Vagina (tissue), 2 donors: Measurements from ENCODE around the gene DPYSL4. TPM values are rescaled to one million over a fixed set of nuclear protein-coding genes. Genes with fewer than 3 reads are reported as not detected.

ENCODE experiments used
- DNase-seq, 2 donors: peaks; one replicate each; pipeline ENCODE4 v3.0.0-alpha.2; 2017; ENCODE audit errors: extremely low spot score in 2 of 2
- H3K27ac ChIP-seq: fragments of 200-600 bp; sonication (generic); one replicate; pipeline ENCODE4 v1.5.1; 2019
- H3K27me3 ChIP-seq: fragments of 200-600 bp; sonication (generic); one replicate; pipeline ENCODE4 v1.5.1; 2019
- H3K36me3 ChIP-seq, 2 donors: fragments of 200-600 bp; sonication (generic); one replicate each; pipeline ENCODE4 v1.5.1; 2017 to 2019
- H3K4me1 ChIP-seq: fragments of 200-600 bp; sonication (generic); one replicate; pipeline ENCODE4 v1.5.1; 2019
- H3K4me3 ChIP-seq, 2 donors: fragments of 200-600 bp; sonication (generic); 1 replicate in 1 of 2; 2 replicates in 1 of 2; pipeline ENCODE4 v1.5.1; 2016 to 2019
- H3K9me3 ChIP-seq: fragments of 200-600 bp; sonication (generic); one replicate; pipeline ENCODE4 v1.5.1; 2019
- POLR2A ChIP-seq, 2 donors: fragments of 450-650 bp; IDR thresholded peaks; one replicate each; pipeline ENCODE4 v1.6.1; 2017; ENCODE audit warnings: antibody characterized with exemption in 2 of 2, mild to moderate bottlenecking in 2 of 2, moderate library complexity in 2 of 2
- POLR2AphosphoS5 ChIP-seq, 2 donors: sonication (generic); formaldehyde crosslinking; IDR thresholded peaks; one replicate each; pipeline ENCODE4 v1.9.0; 2017; ENCODE audit warnings: antibody characterized with exemption in 2 of 2, mild to moderate bottlenecking in 2 of 2, low read depth in 1 of 2; ENCODE audit not compliant: insufficient read depth in 1 of 2
- intact Hi-C: fragments of 100-400 bp; cut with DNase I; formaldehyde crosslinking; loops from one replicate; pipeline ENCODE4 v1.15.1; 2023
- total RNA-seq: library from RNA; depleted of rRNA; stranded (reverse); fragments of >200 nt; gene quantifications from one replicate; pipeline ENCODE4 v1.2.3, GENCODE V29; 2016
- TF ChIP-seq, protein P1 (sequence below), 3 experiments: fragments of 450-650 bp in 2 of 3; fragments of 200-600 bp in 1 of 3; sonication (generic) in 1 of 3; IDR thresholded peaks; one replicate each; pipeline ENCODE4 v1.5.1; 2017 to 2019; ENCODE audit warnings: antibody characterized with exemption in 3 of 3, mild to moderate bottlenecking in 2 of 3, moderate library complexity in 2 of 3

DPYSL4 gene
- total RNA-seq, 1 donor from 2014 or later, result 0.49 TPM

DNA sequence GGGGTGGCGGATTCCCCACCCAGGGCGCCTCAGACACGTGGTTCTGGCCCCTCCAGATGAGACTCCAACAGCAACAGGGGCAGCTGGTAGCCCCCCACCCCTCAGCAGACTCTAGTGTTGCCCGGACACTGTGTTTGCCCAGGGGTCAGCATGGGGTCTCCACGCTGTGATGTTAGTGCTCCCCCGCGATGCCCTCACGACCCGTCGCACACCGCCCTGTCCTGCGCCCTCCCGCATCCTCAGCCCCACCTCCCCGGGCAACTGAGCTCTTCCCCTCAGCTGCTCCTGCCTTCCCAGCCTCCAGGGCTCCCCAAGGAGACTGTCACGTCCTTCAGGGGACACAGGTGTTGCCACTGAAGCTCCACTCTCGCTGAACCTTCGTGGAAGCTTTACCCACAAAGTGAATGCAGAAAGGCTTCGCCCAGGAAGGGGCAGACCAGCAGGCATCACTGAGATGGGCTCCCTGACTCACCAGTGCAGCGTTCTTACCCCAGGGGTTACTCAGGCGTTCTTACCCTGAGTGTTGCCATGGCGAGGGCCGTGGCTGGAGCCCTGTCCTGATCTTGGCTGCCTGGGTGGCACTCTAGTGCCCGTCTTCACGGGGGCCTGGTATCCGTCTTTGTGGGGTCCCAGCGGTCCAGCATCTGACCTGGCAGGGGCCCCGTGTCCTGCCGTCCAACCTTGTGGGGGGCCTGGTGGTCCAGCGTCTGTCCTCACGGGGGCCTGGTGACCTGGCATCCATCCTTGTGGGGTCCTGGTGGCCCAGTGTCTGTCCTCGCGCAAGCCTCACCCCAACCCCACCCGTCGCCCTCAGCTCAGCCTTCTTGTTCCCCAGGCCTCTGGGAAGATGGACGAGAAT, 14.6 kb downstream of the DPYSL4 start:
- H3K36me3 ChIP-seq, result no peaks in the 10 kb centered on the region
- no peaks in the 10 kb centered on the region for H3K9me3 ChIP-seq
- no peaks in the 10 kb centered on the region for H3K4me1 ChIP-seq
- no peak overlapping the region for H3K4me3 ChIP-seq
- H3K27ac ChIP-seq, result no peak overlapping the region
- intact Hi-C loops, result no loop called here
- DNase-seq, result no peak
- TF ChIP-seq, protein P1, sequence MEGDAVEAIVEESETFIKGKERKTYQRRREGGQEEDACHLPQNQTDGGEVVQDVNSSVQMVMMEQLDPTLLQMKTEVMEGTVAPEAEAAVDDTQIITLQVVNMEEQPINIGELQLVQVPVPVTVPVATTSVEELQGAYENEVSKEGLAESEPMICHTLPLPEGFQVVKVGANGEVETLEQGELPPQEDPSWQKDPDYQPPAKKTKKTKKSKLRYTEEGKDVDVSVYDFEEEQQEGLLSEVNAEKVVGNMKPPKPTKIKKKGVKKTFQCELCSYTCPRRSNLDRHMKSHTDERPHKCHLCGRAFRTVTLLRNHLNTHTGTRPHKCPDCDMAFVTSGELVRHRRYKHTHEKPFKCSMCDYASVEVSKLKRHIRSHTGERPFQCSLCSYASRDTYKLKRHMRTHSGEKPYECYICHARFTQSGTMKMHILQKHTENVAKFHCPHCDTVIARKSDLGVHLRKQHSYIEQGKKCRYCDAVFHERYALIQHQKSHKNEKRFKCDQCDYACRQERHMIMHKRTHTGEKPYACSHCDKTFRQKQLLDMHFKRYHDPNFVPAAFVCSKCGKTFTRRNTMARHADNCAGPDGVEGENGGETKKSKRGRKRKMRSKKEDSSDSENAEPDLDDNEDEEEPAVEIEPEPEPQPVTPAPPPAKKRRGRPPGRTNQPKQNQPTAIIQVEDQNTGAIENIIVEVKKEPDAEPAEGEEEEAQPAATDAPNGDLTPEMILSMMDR (IDR thresholded peaks at IDR 0.05), result no peak
- TF ChIP-seq POLR2AphosphoS5 (IDR thresholded peaks at IDR 0.05; ENCODE audit: insufficient read depth in 1 of 2, low read depth in 1 of 2) (no peak), POLR2A (IDR thresholded peaks at IDR 0.05) (no peak)
- no peaks in the 10 kb centered on the region for H3K27me3 ChIP-seq

DNA sequence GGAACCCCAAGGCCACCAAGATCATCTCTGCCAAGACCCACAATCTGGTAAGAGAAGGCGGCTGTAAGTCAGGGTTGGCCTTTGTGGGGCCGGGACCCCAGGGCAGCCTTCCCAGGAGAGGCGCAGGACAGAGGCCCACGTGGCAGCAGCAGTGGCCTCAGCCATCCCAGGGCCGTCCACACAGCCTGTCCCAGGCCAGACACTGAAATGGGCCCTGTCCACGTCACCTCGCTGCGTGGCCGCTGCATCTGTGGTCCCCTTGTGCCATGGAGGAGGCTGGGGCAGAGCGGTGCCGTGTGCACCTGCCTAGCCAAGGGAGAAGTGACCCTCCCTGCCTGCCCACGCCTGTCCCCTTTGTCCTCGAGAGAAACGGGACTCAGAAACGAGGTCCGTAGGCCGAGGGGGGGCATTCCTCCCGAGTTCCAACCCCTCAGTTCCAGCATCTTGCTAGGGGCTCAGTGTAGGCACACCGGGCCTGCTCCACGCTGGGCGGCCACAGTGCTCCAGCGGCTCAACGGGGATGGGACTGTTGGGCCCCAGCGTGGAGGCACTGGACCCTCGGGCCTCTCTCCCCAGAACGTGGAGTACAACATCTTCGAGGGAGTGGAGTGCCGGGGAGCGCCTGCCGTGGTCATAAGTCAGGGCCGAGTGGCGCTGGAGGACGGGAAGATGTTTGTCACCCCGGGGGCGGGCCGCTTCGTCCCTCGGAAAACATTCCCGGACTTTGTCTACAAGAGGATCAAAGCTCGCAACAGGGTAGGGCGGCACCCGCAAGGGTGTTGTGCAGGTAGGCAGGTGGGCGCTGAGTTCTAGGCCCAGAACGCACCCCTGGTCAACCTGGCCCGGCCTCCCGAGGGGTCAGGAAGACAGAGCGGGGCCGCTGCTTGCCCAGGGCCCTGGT, 15.6 kb downstream of the DPYSL4 start:
- no peaks in the 10 kb centered on the region for H3K27me3 ChIP-seq
- H3K4me1 ChIP-seq, result no peaks in the 10 kb centered on the region
- no peak overlapping the region for H3K4me3 ChIP-seq
- H3K27ac ChIP-seq, result no peak overlapping the region
- no peaks in the 10 kb centered on the region for H3K9me3 ChIP-seq
- intact Hi-C loops, result no loop called here
- TF ChIP-seq, protein P1 (IDR thresholded peaks at IDR 0.05), result no peak
- TF ChIP-seq POLR2AphosphoS5 (IDR thresholded peaks at IDR 0.05; ENCODE audit: insufficient read depth in 1 of 2, low read depth in 1 of 2) (no peak), POLR2A (IDR thresholded peaks at IDR 0.05) (no peak)
- no peaks in the 10 kb centered on the region for H3K36me3 ChIP-seq
- DNase-seq, result no peak

DNA sequence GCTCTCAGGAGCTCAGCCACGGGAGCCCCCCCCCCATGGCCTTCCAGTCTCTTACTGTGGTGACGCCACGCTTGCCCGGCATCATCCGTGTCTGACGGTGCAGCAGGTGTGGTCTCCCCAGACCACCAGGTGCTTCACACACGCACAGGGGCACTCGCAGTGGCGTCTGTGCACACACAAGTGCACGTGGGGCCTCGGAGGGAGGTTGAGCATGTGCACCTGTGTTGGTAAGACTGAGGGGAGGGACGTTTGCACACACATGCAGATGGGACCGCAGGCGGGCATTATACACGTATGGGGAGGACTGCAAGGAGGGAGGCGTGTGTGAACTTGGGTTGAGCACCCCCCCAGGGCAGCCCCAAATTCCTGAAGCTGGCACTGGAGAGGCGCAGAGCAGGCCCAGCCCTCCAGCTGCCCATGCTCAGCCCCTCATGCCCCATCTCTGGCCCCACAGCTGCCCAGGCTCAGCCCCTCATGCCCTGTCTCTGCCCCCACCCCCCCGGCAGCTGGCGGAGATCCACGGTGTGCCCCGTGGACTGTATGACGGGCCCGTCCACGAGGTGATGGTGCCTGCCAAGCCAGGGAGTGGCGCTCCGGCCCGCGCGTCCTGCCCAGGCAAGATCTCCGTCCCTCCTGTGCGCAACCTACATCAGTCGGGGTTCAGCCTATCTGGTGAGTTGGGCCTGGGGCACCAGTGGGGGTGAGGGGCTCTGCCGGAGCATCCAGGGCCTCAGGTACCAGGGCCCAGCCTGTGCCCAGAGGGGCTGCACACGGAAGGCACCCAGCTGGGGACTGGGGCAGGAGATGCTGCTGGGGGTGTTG, 16.7 kb downstream of the DPYSL4 start:
- Histone ChIP-seq H3K36me3 (no peaks in the 10 kb centered on the region), H3K4me1 (no peaks in the 10 kb centered on the region), H3K4me3 (no peak overlapping the region), H3K27ac (no peak overlapping the region), H3K9me3 (no peaks in the 10 kb centered on the region), H3K27me3 (no peaks in the 10 kb centered on the region)
- DNase-seq, result no peak
- TF ChIP-seq POLR2AphosphoS5 (IDR thresholded peaks at IDR 0.05; ENCODE audit: insufficient read depth in 1 of 2, low read depth in 1 of 2), result no peak
- TF ChIP-seq, protein P1 (IDR thresholded peaks at IDR 0.05), result no peak
- no peak for TF ChIP-seq POLR2A (IDR thresholded peaks at IDR 0.05)
- intact Hi-C loops, result no loop called here

DNA sequence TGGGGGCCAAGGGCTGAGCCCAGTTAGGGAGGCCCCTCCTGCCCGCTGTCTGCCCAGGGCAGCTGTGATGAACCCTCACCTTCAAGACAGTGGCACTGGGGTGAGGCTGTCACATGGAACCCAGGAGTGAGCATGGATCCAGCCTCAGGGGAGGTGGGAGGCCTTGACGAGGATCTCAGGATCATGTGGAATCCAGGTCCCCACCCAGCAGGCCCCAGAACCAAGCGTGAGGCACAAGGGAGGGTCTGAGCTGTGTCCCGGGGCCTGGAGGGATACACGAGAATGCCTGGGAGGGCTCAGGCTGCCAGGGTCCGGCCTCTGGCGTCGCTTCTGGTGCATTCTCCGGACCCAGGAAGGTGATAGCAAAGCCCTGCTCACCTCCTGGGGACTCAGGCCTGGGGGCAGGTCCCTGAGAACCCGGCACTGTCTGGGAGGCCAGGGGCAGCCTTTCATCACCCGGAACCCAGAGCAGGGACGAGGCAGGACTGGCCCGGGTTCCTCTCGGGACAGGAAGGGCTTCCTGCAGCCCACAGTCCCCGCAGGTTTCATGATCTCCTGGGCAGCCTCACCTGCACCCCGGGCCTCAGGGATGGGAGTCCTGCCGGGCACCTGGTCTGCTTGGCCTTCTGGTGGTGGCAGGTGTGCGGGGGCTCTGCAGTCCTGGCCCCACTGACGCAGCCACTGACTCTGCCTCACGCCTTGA, 17.5 kb downstream of the DPYSL4 start:
- Histone ChIP-seq H3K4me1 (no peaks in the 10 kb centered on the region), H3K4me3 (no peak overlapping the region), H3K27ac (no peak overlapping the region), H3K36me3 (no peaks in the 10 kb centered on the region), H3K27me3 (no peaks in the 10 kb centered on the region), H3K9me3 (no peaks in the 10 kb centered on the region)
- TF ChIP-seq POLR2A (IDR thresholded peaks at IDR 0.05), result no peak
- TF ChIP-seq POLR2AphosphoS5 (IDR thresholded peaks at IDR 0.05; ENCODE audit: insufficient read depth in 1 of 2, low read depth in 1 of 2), result no peak
- TF ChIP-seq, protein P1 (IDR thresholded peaks at IDR 0.05), result no peak
- DNase-seq, result no peak
- intact Hi-C loops, result no loop called here
